Nephron (organoid): ENCODE data around the gene CCDC12.

Experiments
- H3K27ac Mint-ChIP-seq, 3 experiments: 2 replicates each; pipeline ENCODE4 v1.8.0; 2020; ENCODE audit warnings: mixed read lengths in 3 of 3, mild to moderate bottlenecking in 2 of 3, moderate library complexity in 1 of 3
- H3K27me3 Mint-ChIP-seq: 2 replicates; pipeline ENCODE4 v1.8.0; 2021; ENCODE audit warnings: low read depth, mild to moderate bottlenecking, moderate library complexity, mixed read lengths
- H3K36me3 Mint-ChIP-seq: 2 replicates; pipeline ENCODE4 v1.8.0; 2020; ENCODE audit warnings: low read depth, mixed read lengths
- H3K4me1 Mint-ChIP-seq: 2 replicates; pipeline ENCODE4 v1.8.0; 2020; ENCODE audit warnings: mixed read lengths
- H3K4me3 Mint-ChIP-seq, 3 experiments: 2 replicates each; pipeline ENCODE4 v1.8.0; 2020; ENCODE audit warnings: mild to moderate bottlenecking in 3 of 3, mixed read lengths in 3 of 3, moderate library complexity in 2 of 3
- H3K9me3 Mint-ChIP-seq: 2 replicates; pipeline ENCODE4 v1.8.0; 2020; ENCODE audit warnings: mixed read lengths
- TF ChIP-seq, protein P1 (sequence below), 3 experiments: fragments of 200-600 bp; sonication (generic); IDR thresholded peaks; one replicate each; pipeline ENCODE4 v1.5.0; 2021; ENCODE audit warnings: antibody characterized with exemption in 3 of 3; ENCODE audit not compliant: unreplicated experiment in 3 of 3

Gene CCDC12

DNA sequence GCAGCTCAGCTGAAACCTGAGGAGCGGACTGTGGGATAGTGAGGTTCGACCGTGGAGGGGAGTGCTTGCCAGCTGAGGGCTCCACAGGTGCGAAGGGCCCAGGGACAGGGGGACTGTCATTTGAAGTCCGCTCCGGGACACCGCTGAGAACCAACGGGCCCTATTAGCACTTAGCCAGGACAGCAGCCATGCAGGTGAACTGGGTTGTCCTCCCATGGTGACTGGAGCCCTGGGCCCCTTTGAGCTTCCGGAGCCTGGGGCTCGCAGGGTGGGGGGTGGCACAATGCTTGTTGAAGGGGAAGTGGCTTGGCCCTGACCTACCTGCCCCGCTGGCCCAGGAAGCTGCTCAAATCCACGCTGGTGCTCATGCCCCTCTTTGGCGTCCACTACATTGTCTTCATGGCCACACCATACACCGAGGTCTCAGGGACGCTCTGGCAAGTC, 74.3 kb downstream of the CCDC12 start:
- Mint-ChIP-seq H3K36me3 (peaks cover 6% of the 10 kb centered on the region), H3K27ac (no peak overlapping the region), H3K9me3 (no peaks in the 10 kb centered on the region), H3K27me3 (no peaks in the 10 kb centered on the region), H3K4me3 (no peak overlapping the region), H3K4me1 (no peaks in the 10 kb centered on the region)
- TF ChIP-seq, protein P1, sequence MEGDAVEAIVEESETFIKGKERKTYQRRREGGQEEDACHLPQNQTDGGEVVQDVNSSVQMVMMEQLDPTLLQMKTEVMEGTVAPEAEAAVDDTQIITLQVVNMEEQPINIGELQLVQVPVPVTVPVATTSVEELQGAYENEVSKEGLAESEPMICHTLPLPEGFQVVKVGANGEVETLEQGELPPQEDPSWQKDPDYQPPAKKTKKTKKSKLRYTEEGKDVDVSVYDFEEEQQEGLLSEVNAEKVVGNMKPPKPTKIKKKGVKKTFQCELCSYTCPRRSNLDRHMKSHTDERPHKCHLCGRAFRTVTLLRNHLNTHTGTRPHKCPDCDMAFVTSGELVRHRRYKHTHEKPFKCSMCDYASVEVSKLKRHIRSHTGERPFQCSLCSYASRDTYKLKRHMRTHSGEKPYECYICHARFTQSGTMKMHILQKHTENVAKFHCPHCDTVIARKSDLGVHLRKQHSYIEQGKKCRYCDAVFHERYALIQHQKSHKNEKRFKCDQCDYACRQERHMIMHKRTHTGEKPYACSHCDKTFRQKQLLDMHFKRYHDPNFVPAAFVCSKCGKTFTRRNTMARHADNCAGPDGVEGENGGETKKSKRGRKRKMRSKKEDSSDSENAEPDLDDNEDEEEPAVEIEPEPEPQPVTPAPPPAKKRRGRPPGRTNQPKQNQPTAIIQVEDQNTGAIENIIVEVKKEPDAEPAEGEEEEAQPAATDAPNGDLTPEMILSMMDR (IDR thresholded peaks at IDR 0.05; ENCODE audit: unreplicated experiment in 3 of 3): no peak

DNA sequence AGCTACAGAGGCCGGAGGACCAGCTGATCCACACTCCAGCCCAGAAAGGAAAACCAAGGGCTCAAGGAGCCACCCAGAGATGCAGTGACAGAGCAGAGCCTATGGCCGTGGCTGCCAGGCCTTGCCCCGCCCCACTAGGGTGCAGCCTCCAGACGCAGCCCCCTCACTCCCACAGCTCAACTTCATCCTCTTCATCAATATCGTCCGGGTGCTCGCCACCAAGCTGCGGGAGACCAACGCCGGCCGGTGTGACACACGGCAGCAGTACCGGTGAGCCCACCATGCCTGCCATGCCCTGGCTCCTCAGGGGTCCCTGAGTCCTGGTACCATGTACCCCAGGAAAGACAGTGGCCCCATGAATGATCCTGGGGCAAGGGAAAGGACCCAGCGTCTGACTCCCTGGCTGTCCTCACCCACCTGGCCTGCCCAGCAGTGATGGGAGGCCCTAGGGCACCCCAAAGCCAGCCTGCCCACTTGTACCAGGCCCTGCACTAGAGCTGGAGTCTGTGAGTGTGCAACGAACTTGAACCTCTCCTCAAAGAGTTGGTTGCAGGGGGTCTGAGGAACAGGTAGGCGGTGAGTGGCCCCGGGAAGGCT, 74.9 kb downstream of the CCDC12 start:
- Mint-ChIP-seq H3K36me3 (peaks cover 6% of the 10 kb centered on the region), H3K27me3 (no peaks in the 10 kb centered on the region), H3K4me3 (no peak overlapping the region), H3K9me3 (no peaks in the 10 kb centered on the region), H3K27ac (no peak overlapping the region), H3K4me1 (no peaks in the 10 kb centered on the region)
- TF ChIP-seq, protein P1 (IDR thresholded peaks at IDR 0.05; ENCODE audit: unreplicated experiment in 3 of 3): no peak

DNA sequence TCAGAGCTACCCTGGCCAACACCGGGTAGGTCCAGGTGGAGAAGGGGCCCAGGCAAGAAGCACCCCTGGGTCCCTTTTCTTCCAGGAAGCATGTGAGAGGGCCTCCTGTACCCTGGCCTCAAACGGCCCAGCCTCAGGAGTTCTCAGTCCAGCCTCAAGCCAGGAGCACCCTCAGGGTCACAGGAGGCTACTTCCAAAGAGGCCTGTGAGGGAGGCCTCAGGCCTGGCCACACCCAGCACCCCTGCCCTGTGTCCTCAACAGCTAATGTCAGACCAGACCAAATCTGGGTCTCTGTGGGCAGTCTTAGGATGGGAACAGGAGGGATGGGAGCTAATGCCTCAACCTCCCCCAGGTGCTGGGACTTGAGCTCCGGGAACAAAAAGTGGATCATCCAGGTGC, 75.5 kb downstream of the CCDC12 start:
- no peak overlapping the region for H3K4me3 Mint-ChIP-seq
- no peaks in the 10 kb centered on the region for H3K27me3 Mint-ChIP-seq
- H3K4me1 Mint-ChIP-seq: no peaks in the 10 kb centered on the region
- TF ChIP-seq, protein P1 (IDR thresholded peaks at IDR 0.05; ENCODE audit: unreplicated experiment in 3 of 3): no peak
- no peaks in the 10 kb centered on the region for H3K9me3 Mint-ChIP-seq
- H3K27ac Mint-ChIP-seq: no peak overlapping the region
- H3K36me3 Mint-ChIP-seq: peaks cover 6% of the 10 kb centered on the region

DNA sequence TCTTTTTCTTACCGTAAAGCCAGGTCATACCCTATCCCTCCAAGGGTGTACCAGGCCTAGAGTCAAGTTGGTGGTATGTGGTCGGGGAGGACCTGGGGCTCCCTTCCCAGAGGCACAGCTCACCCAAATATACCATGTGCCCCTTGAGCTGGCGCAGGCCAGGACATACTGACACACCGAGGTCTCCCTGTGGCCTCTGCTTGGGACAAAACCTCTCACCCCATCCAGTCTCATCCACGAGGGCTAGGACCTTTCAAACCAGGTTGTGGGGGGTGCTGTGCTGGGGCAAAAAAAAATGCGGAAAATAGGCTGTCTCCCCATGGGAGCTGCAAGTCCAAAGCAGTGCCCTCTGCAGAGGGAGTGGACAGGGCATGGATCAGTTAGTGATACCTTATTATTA, 76.2 kb downstream of the CCDC12 start:
- TF ChIP-seq, protein P1 (IDR thresholded peaks at IDR 0.05; ENCODE audit: unreplicated experiment in 3 of 3): no peak
- Mint-ChIP-seq H3K27ac (peak overlapping the region in 1 of 3 experiments; percentile 57), H3K27me3 (no peaks in the 10 kb centered on the region), H3K9me3 (no peaks in the 10 kb centered on the region), H3K4me3 (no peak overlapping the region), H3K36me3 (peaks cover 8% of the 10 kb centered on the region), H3K4me1 (peaks cover 2% of the 10 kb centered on the region)

DNA sequence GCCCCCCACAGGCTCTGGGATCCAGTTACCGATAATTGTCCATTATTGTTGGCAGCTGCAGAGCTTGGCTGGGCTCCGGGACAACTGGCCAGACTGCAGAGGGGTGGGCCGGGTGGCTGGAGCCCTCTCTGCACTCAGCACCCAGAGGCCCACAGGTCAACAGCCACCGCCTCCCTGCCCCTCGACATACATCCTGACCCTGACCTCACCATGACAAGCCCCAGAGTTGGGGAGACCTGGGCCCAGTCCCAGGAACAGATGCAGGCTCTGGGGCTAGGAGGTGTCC, 76.6 kb downstream of the CCDC12 start:
- TF ChIP-seq, protein P1 (IDR thresholded peaks at IDR 0.05; ENCODE audit: unreplicated experiment in 3 of 3): no peak
- no peaks in the 10 kb centered on the region for H3K9me3 Mint-ChIP-seq
- H3K36me3 Mint-ChIP-seq: peaks cover 12% of the 10 kb centered on the region
- no peaks in the 10 kb centered on the region for H3K27me3 Mint-ChIP-seq
- H3K4me3 Mint-ChIP-seq: no peak overlapping the region
- no peak overlapping the region for H3K27ac Mint-ChIP-seq
- peaks cover 6% of the 10 kb centered on the region for H3K4me1 Mint-ChIP-seq
